GM23338 (cell line): ENCODE results near the gene VAMP2. TPM values are rescaled to one million over a fixed set of nuclear protein-coding genes. Genes with fewer than 3 reads are reported as not detected.

Experiments
- ATAC-seq: fragments of 200-7000 bp; cut with Tn5 transposase; 3 replicates; pipeline ENCODE4 v1.9.1; 2020
- DNase-seq: peaks from one replicate; pipeline ENCODE4 v3.0.0-alpha.2; 2015; ENCODE audit warnings: low spot score
- H2AFZ ChIP-seq: fragments of 200-600 bp; sonication (generic); 2 replicates; pipeline ENCODE4 v1.8.0; 2016; ENCODE audit warnings: antibody characterized with exemption, mild to moderate bottlenecking, moderate library complexity
- H3F3A ChIP-seq: fragments of 200-600 bp; sonication (generic); replicated peaks from 2 replicates; pipeline ENCODE4 v1.8.0; 2017; ENCODE audit warnings: antibody characterized with exemption, mixed run types, low read depth
- H3K27ac ChIP-seq: fragments of 200-600 bp; sonication (generic); 2 replicates; pipeline ENCODE4 v1.6.1; 2016; ENCODE audit warnings: low read depth
- H3K27me3 ChIP-seq: fragments of 200-600 bp; sonication (generic); 2 replicates; pipeline ENCODE4 v1.8.0; 2016; ENCODE audit warnings: mild to moderate bottlenecking, mixed run types, moderate library complexity; ENCODE audit not compliant: insufficient read depth
- H3K36me3 ChIP-seq: fragments of 200-600 bp; sonication (generic); 2 replicates; pipeline ENCODE4 v1.8.0; 2016; ENCODE audit warnings: mild to moderate bottlenecking; ENCODE audit not compliant: insufficient read depth
- H3K4me1 ChIP-seq: fragments of 200-600 bp; sonication (generic); 2 replicates; pipeline ENCODE4 v1.8.0; 2016; ENCODE audit warnings: mild to moderate bottlenecking, moderate library complexity; ENCODE audit not compliant: insufficient read depth
- H3K4me2 ChIP-seq: fragments of 200-600 bp; sonication (generic); 2 replicates; pipeline ENCODE4 v1.7.1; 2017; ENCODE audit warnings: mixed run types
- H3K4me3 ChIP-seq: fragments of 200-600 bp; sonication (generic); 2 replicates; pipeline ENCODE4 v1.6.1; 2016; ENCODE audit warnings: mixed run types
- H3K79me2 ChIP-seq: fragments of 200-600 bp; sonication (generic); replicated peaks from 2 replicates; pipeline ENCODE4 v1.8.0; 2017; ENCODE audit warnings: mild to moderate bottlenecking; ENCODE audit not compliant: insufficient read depth
- H3K9me2 ChIP-seq: fragments of 200-600 bp; sonication (generic); 2 replicates; pipeline ENCODE4 v1.8.0; 2017; ENCODE audit not compliant: insufficient read depth
- H4K20me1 ChIP-seq: fragments of 200-600 bp; sonication (generic); replicated peaks from 2 replicates; pipeline ENCODE4 v1.8.0; 2017; ENCODE audit warnings: mild to moderate bottlenecking; ENCODE audit not compliant: insufficient read depth
- H3K27ac Mint-ChIP-seq: 2 replicates; pipeline ENCODE4 v1.8.0; 2020; ENCODE audit warnings: inconsistent platforms, mild to moderate bottlenecking, moderate library complexity, mixed read lengths
- H3K27me3 Mint-ChIP-seq: 3 replicates; pipeline ENCODE4 v1.8.0; 2022; ENCODE audit warnings: low read depth, mild to moderate bottlenecking, moderate library complexity, mixed read lengths, inconsistent platforms; ENCODE audit not compliant: insufficient read depth, poor library complexity
- H3K36me3 Mint-ChIP-seq: 3 replicates; pipeline ENCODE4 v1.8.0; 2021; ENCODE audit warnings: low read depth, mild to moderate bottlenecking, inconsistent platforms, moderate library complexity, mixed read lengths
- H3K4me1 Mint-ChIP-seq: 3 replicates; pipeline ENCODE4 v1.8.0; 2020; ENCODE audit warnings: mild to moderate bottlenecking, inconsistent platforms, mixed read lengths
- H3K4me3 Mint-ChIP-seq: 3 replicates; pipeline ENCODE4 v1.8.0; 2021; ENCODE audit warnings: moderate library complexity, mild to moderate bottlenecking, inconsistent platforms, mixed read lengths
- H3K9me3 Mint-ChIP-seq: 3 replicates; pipeline ENCODE4 v1.8.0; 2020; ENCODE audit warnings: moderate library complexity, mild to moderate bottlenecking, inconsistent platforms, mixed read lengths
- CREB1 ChIP-seq: fragments of 250-450 bp; sonication (Bioruptor Pico); IDR thresholded peaks from 2 replicates; pipeline ENCODE4 v1.5.0; 2020; ENCODE audit warnings: low read depth, mild to moderate bottlenecking, moderate library complexity
- CTCF ChIP-seq, 2 experiments: fragments of 200-600 bp in 1 of 2; sonication (generic) in 1 of 2; conservative IDR thresholded peaks; 2 replicates each; pipeline versions ENCODE4 v1.5.1 to v1.6.1; 2016 to 2017; ENCODE audit warnings: antibody characterized with exemption in 2 of 2, low read depth in 2 of 2, mild to moderate bottlenecking in 2 of 2, moderate library complexity in 1 of 2
- ETS1 ChIP-seq: IDR thresholded peaks from 2 replicates; pipeline ENCODE4 v1.6.1; 2016; ENCODE audit warnings: antibody characterized with exemption
- EZH2 ChIP-seq: fragments of 200-600 bp; sonication (generic); IDR thresholded peaks from one replicate; pipeline ENCODE4 v1.8.0; 2017; ENCODE audit warnings: antibody characterized with exemption, mild to moderate bottlenecking, low read depth; ENCODE audit not compliant: unreplicated experiment
- EZH2phosphoT487 ChIP-seq: fragments of 200-600 bp; sonication (generic); IDR thresholded peaks from one replicate; pipeline ENCODE4 v1.8.1; 2018; ENCODE audit warnings: antibody characterized with exemption; ENCODE audit not compliant: unreplicated experiment
- JUNB ChIP-seq: IDR thresholded peaks from one replicate; pipeline ENCODE4 v1.6.1; 2016; ENCODE audit warnings: antibody characterized with exemption; ENCODE audit not compliant: unreplicated experiment
- NANOG ChIP-seq: IDR thresholded peaks from 2 replicates; pipeline ENCODE4 v1.6.1; 2016; ENCODE audit warnings: antibody characterized with exemption, borderline replicate concordance
- REST ChIP-seq: IDR thresholded peaks from one replicate; pipeline ENCODE4 v1.6.1; 2018; ENCODE audit warnings: antibody characterized with exemption; ENCODE audit not compliant: unreplicated experiment
- STAT1 ChIP-seq: IDR thresholded peaks from one replicate; pipeline ENCODE4 v1.6.1; 2016; ENCODE audit warnings: antibody characterized with exemption; ENCODE audit not compliant: unreplicated experiment
- ZNF114 ChIP-seq: fragments of 250-450 bp; sonication (Bioruptor Pico); IDR thresholded peaks from 2 replicates; pipeline ENCODE4 v1.5.0; 2020; ENCODE audit warnings: mild to moderate bottlenecking, moderate library complexity
- ZNF331 ChIP-seq: fragments of 250-450 bp; sonication (Bioruptor Pico); IDR thresholded peaks from 2 replicates; pipeline ENCODE4 v1.5.0; 2020; ENCODE audit warnings: low read depth, mild to moderate bottlenecking, moderate library complexity
- polyA plus RNA-seq: library from polyadenylated mRNA; unstranded; fragments of >200 nt; fragmentation: Nextera tagmentation; extraction: Ambion mirVana; gene quantifications from 2 replicates; pipeline ENCODE4 v1.2.1, GENCODE V29; 2016
- total RNA-seq: library from RNA; depleted of rRNA; stranded (reverse); fragments of >200 nt; shearing (Covaris generic); gene quantifications from 2 replicates; pipeline ENCODE4 v1.2.3, GENCODE V29; 2014

Gene VAMP2
- total and polyA plus RNA-seq, 2 experiments from 2014 or later: 6.9 to 32.3 TPM

- Histone ChIP-seq H3K79me2 (peaks cover 14% of the 10 kb centered on the region; the same call in 1 of the 2 replicates), H2AFZ (no peak overlapping the region), H3K27ac (no peak overlapping the region; the same call in 1 of the 2 replicates), H4K20me1 (peaks cover 5% of the 10 kb centered on the region), H3K4me1 (peaks cover 32% of the 10 kb centered on the region), H3F3A (peaks cover 24% of the 10 kb centered on the region; the same call in 1 of the 2 replicates), H3K9me2 (no peaks in the 10 kb centered on the region), H3K4me2 (no peak overlapping the region), H3K36me3 (peaks cover 5% of the 10 kb centered on the region; the same call in 1 of the 2 replicates), H3K27me3 (no peaks in the 10 kb centered on the region), H3K4me3 (no peak overlapping the region)
- TF ChIP-seq ZNF114 (CRISPR knock-in tag) (no peak), REST (no peak), ETS1 (no peak), STAT1 (no peak), JUNB (no peak), CTCF (conservative IDR thresholded peaks at IDR 0.05; ENCODE audit: low read depth in 2 of 2) (no peak), CREB1 (CRISPR knock-in tag) (no peak), NANOG (no peak), ZNF331 (CRISPR knock-in tag) (no peak), EZH2phosphoT487 (no peak), EZH2 (no peak)
- DNase-seq (no peak), ATAC-seq (no peak)
- H3K4me3 Mint-ChIP-seq: peak overlapping the region; percentile 33; the same call in 1 of the 3 replicates
- H3K27me3 Mint-ChIP-seq: peaks cover 28% of the 10 kb centered on the region
- no peak overlapping the region for H3K27ac Mint-ChIP-seq
- peaks cover 26% of the 10 kb centered on the region for H3K36me3 Mint-ChIP-seq
- no peaks in the 10 kb centered on the region for H3K9me3 Mint-ChIP-seq
- H3K4me1 Mint-ChIP-seq: peaks cover 35% of the 10 kb centered on the region
These were observed 3.1 kb downstream of the VAMP2 start for GRCh38 chr17:8159459-8160223.
